Tibial artery (tissue), 4 donors: Measurements from ENCODE around the gene HOXA2.

Source experiments
- DNase-seq, 2 donors: peaks; one replicate each; pipeline ENCODE4 v3.0.0-alpha.2; 2019
- H3K27ac ChIP-seq, 2 donors: fragments of 200-600 bp; sonication (generic) in 1 of 2; 1 replicate in 1 of 2; 2 replicates in 1 of 2; pipeline ENCODE4 v1.5.1; 2018 to 2019; ENCODE audit warnings: mild to moderate bottlenecking in 1 of 2
- H3K27me3 ChIP-seq, 2 donors: fragments of 200-600 bp; sonication (generic) in 1 of 2; one replicate each; pipeline versions ENCODE4 v1.5.1 to v1.6.0; 2016 to 2019
- H3K36me3 ChIP-seq, 3 donors: fragments of 200-600 bp; sonication (generic) in 2 of 3; one replicate each; pipeline ENCODE4 v1.5.1; 2016 to 2019; ENCODE audit warnings: mild to moderate bottlenecking in 2 of 3
- H3K4me1 ChIP-seq, 4 donors: fragments of 200-600 bp; sonication (generic) in 2 of 4; 1 replicate in 3 of 4; 2 replicates in 1 of 4; pipeline ENCODE4 v1.5.1; 2016 to 2019
- H3K4me3 ChIP-seq, 2 donors: fragments of 200-600 bp; sonication (generic) in 1 of 2; 1 replicate in 1 of 2; 2 replicates in 1 of 2; pipeline ENCODE4 v1.5.1; 2018 to 2019; ENCODE audit warnings: mild to moderate bottlenecking in 2 of 2
- H3K9me3 ChIP-seq, 3 donors: fragments of 200-600 bp; sonication (generic) in 1 of 3; one replicate each; pipeline ENCODE4 v1.5.1; 2016 to 2019
- intact Hi-C: fragments of 100-400 bp; cut with DNase I; formaldehyde crosslinking; loops from one replicate; pipeline ENCODE4 v1.15.0; 2023; ENCODE audit warnings: low total_unique reads
- TF ChIP-seq, protein P1 (sequence below), 2 experiments: fragments of 200-600 bp in 1 of 2; fragments of 450-650 bp in 1 of 2; IDR thresholded peaks; one replicate each; pipeline ENCODE4 v1.5.1; 2017 to 2019; ENCODE audit warnings: antibody characterized with exemption in 2 of 2, mild to moderate bottlenecking in 1 of 2, moderate library complexity in 1 of 2

Gene HOXA2

DNA sequence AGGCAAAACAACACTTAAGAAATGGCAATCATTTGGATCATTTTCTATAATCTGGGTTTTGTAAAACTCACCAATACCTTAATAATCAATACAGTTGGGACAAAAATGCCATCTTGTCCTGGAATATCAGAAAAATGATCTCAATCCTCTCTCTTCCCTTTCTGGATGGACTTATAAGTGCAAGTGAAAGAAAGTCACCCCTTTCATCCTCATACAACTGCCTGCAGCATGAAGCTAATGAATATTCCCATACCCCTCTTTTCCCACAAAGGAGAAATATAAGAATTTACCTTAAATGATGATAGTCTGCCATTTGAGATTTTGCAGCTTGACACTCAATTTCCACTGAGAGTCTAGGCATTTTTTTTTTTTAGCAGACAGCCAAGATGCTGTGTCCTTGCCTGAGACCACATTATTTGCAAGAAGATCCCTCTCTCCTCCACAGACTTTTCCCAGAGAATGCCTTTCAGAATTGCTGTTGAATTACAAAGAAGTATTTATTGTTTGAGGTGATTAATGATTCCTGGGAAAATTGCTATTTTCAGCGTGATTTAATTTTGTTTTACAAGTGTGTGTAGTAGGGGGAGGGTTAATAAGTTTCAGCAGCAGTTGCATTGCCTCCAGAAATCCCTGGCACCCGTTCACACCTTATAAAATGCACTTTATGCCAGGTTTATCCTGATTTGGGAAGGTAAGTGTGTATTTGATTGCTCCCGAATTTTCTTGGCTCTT is 24.3 kb upstream of the HOXA2 start:
- no peaks in the 10 kb centered on the region for H3K9me3 ChIP-seq
- intact Hi-C loops = no loop called here
- TF ChIP-seq, protein P1, sequence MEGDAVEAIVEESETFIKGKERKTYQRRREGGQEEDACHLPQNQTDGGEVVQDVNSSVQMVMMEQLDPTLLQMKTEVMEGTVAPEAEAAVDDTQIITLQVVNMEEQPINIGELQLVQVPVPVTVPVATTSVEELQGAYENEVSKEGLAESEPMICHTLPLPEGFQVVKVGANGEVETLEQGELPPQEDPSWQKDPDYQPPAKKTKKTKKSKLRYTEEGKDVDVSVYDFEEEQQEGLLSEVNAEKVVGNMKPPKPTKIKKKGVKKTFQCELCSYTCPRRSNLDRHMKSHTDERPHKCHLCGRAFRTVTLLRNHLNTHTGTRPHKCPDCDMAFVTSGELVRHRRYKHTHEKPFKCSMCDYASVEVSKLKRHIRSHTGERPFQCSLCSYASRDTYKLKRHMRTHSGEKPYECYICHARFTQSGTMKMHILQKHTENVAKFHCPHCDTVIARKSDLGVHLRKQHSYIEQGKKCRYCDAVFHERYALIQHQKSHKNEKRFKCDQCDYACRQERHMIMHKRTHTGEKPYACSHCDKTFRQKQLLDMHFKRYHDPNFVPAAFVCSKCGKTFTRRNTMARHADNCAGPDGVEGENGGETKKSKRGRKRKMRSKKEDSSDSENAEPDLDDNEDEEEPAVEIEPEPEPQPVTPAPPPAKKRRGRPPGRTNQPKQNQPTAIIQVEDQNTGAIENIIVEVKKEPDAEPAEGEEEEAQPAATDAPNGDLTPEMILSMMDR (IDR thresholded peaks at IDR 0.05) = no peak
- no peak overlapping the region for H3K27ac ChIP-seq
- H3K4me1 ChIP-seq = peaks cover 0 to 20% (median 12%) of the 10 kb centered on the region in 4 donors
- DNase-seq = no peak
- peaks cover 4 to 7% (median 6%) of the 10 kb centered on the region in 3 donors for H3K36me3 ChIP-seq
- H3K4me3 ChIP-seq = no peak overlapping the region
- no peaks in the 10 kb centered on the region for H3K27me3 ChIP-seq

DNA sequence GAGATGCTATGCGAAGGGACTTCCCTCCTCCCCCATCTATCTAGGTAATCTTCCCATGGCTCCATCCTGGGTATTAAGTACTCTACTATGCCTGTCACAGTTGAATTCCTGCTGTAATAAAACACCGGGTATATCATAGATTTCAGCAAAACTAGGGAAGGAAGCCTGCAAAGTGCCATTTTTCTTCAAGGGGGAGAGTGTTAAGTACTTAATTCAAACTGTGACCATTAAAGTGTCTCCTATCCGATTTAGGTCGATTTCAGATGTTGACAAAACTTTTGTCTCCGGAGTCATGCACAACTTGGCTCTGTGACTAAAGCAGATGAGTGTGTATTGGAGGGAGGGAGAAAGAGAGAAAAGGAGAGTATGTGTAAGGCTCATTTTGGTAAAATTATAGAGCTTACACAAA is 23.5 kb upstream of the HOXA2 start:
- peaks cover 0 to 16% (median 5%) of the 10 kb centered on the region in 4 donors for H3K4me1 ChIP-seq
- no peak overlapping the region for H3K4me3 ChIP-seq
- H3K27me3 ChIP-seq = no peaks in the 10 kb centered on the region
- TF ChIP-seq, protein P1 (IDR thresholded peaks at IDR 0.05) = no peak
- no peaks in the 10 kb centered on the region for H3K9me3 ChIP-seq
- peaks cover 4 to 10% (median 7%) of the 10 kb centered on the region in 3 donors for H3K36me3 ChIP-seq
- intact Hi-C loops = no loop called here
- H3K27ac ChIP-seq = no peak overlapping the region
- no peak for DNase-seq

DNA sequence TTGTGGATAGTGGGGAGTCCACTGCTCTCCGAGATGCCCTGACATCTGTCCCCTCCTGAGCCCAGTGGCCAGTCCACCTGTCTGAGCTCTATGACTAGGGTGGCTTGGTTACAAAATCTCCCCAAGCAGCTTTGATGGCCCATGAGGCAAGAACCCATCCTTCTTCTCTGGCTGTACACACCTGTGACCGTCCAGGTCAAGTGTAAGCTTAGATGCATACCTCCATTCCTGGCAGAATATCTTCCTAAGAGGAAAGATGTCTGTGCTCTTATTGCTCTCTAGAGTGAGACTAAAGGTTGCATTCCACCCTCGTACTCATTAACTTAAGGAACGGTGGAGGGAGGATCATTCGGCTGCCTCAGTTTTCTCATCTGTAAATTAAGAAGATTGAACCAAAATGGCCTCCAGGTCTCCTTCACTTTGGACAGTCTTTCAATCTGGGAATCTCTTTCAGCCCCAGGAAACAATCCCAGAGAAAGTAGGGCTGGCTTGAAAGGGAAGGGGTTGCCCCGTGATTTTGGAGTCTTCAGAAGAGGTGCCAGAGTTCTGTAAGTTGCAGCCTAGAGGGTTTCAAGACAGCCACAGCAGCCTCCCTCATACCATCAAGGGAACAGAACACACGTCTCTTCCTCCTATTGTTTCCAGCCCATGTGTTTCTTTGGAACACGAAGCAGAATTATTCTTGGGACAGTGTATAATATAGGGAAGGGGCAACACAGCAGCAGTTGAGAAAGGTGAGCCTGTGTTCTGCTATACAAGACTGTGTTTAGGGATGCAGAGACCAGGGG is 22.6 kb upstream of the HOXA2 start:
- Histone ChIP-seq H3K27me3 (no peaks in the 10 kb centered on the region), H3K4me3 (no peak overlapping the region), H3K36me3 (peaks cover 4 to 10% (median 7%) of the 10 kb centered on the region in 3 donors), H3K9me3 (no peaks in the 10 kb centered on the region), H3K27ac (no peak overlapping the region), H3K4me1 (peaks cover 0 to 24% (median 12%) of the 10 kb centered on the region in 4 donors)
- TF ChIP-seq, protein P1 (IDR thresholded peaks at IDR 0.05) = no peak
- intact Hi-C loops = no loop called here
- DNase-seq = no peak

DNA sequence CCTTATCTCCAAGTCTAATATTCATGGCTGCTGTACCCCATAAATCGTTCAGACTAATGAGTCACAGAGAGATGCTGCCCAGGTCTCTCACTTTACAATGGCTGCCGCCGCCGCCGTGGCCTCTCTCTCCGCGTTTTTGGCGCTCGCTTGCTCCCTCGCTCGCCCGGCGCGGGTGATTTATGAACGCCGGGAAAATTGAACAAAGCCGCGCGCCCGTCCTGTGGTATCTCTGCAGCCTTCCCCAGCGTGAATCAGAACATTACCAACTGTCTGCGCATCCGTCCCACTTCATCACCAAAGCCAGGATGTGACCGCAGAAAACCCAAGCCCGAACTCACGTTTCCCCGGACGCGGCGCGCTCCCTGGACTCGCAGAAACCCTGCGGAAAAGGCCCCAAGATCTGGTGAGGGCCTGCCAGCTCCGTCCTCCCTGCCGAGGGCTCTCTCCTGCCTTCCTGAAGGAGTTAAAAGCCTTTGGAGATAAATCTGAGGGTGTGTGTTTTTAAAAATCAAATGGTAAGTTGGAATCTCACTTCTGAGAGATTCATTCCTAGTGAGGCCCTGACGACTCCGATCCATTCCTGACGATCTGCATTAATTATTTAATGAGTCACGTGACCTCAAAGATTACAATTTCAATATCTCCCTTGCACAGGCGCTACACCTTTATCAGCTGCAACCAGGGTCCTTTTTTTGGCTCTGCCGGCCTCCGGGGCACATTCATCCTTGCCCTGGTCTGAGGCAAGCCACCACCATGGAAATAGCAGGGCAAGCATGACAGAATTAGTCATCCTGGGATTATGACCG is 21.8 kb upstream of the HOXA2 start:
- Histone ChIP-seq H3K27me3 (no peaks in the 10 kb centered on the region), H3K4me1 (peaks cover 0 to 17% (median 8%) of the 10 kb centered on the region in 4 donors), H3K9me3 (no peaks in the 10 kb centered on the region), H3K36me3 (peaks cover 4 to 10% (median 7%) of the 10 kb centered on the region in 3 donors), H3K27ac (no peak overlapping the region), H3K4me3 (no peak overlapping the region)
- intact Hi-C loops = no loop called here
- TF ChIP-seq, protein P1 (IDR thresholded peaks at IDR 0.05) = no peak
- no peak for DNase-seq

DNA sequence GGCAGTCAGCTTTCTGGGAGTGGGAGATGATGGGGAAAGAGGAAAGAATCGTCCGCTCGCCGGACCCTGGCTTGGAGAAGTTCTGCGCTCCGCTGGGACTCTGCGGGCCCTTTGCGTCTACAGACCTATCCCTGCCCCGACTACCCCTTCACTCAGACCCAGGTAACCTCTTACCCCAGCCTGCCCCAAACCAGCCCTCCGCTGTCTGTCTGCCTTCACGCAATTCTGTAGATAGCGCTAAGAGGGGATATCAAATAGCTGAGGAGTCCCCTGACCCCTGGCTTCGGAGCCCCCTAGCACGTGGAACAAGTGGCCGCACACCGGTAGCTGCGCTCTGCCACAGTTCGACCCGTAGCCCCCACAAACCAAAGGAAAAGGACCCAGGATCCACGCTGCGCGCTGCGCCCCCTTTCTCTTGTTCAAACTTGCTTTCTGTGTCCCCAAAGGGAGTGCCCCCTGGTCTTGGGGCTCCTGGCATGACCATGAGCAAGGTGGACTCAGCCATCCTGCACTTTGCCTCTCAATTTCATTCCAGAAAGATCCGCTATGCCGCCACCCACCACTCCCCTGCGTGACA is 21.1 kb upstream of the HOXA2 start:
- intact Hi-C loops = no loop called here
- H3K27me3 ChIP-seq = no peaks in the 10 kb centered on the region
- peaks cover 0 to 15% (median 8%) of the 10 kb centered on the region in 4 donors for H3K4me1 ChIP-seq
- no peak for DNase-seq
- H3K4me3 ChIP-seq = no peak overlapping the region
- H3K27ac ChIP-seq = no peak overlapping the region
- TF ChIP-seq, protein P1 (IDR thresholded peaks at IDR 0.05) = no peak
- H3K36me3 ChIP-seq = peaks cover 4 to 10% (median 7%) of the 10 kb centered on the region in 3 donors
- no peaks in the 10 kb centered on the region for H3K9me3 ChIP-seq
